Measurements from ENCODE around the gene C1D.

C1D gene

GRCh38 chr2:68027959-68028358 lies 34.8 kb downstream of the C1D start:
- ChIA-PET CTCF (interaction anchor here (1.1 to 1.9 kb wide), 3 partner anchors 11 to 377 kb away, joined by 3 to 6 read pairs (median 3); no protein-coding TSS in a partner anchor), POLR2A (no interaction called here)
- no peak for DNase-seq (ENCODE audit: extremely low spot score)
- TF ChIP-seq CTCF (IDR thresholded peaks at IDR 0.05; ENCODE audit: control extremely low read depth, extremely low read depth, low read depth, missing control alignments): no peak

GRCh38 chr2:68024450-68024849 lies 38.4 kb downstream of the C1D start:
- POLR2A ChIA-PET: no interaction called here
- no peak for DNase-seq (ENCODE audit: extremely low spot score)
- no peak for TF ChIP-seq CTCF (IDR thresholded peaks at IDR 0.05; ENCODE audit: control extremely low read depth, extremely low read depth, low read depth, missing control alignments)
- CTCF ChIA-PET: no interaction called here

DNA sequence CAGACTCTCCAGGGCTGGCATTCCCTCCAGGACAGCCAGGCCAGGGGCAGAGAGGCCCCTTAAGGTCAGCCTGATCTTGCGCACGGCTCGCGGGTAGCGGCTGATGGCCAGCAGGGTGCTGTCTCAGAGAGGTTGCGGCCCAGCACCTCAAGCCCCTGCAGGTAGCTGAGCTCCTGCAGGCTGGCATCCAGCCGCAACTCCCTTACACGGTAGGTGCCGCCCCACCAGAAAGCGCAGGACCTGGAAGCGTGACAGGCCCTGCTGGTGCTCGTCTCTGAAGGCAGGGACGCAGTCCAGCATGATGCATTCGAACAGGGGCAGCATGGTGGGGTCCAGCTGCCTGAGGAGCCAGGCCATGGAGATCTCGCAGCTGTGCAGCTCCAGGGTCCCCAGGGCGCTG lies 38.9 kb downstream of the C1D start:
- ChIA-PET CTCF (no interaction called here), POLR2A (no interaction called here)
- no peak for DNase-seq (ENCODE audit: extremely low spot score)
- no peak for TF ChIP-seq CTCF (IDR thresholded peaks at IDR 0.05; ENCODE audit: control extremely low read depth, extremely low read depth, low read depth, missing control alignments)

DNA sequence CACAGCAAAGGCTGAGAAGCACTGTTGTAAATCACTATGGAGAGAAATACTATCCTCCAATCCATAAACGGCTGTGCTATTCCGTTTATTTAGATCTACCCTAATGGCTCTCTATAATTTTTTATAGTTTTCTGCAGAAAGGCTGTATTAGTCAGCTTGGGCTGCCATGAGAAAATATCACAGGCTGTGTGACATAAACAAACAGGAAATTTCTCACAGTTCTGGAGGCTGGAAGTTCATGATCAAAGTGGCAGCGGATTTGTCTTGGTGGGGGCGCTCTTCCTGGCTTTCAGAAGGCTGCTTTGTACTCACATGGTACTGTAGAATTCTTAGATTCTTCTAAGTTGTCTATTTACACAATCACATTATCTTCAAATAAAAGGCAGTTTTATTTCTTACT lies 44.1 kb downstream of the C1D start:
- POLR2A ChIA-PET: no interaction called here
- CTCF ChIA-PET: no interaction called here
- no peak for DNase-seq (ENCODE audit: extremely low spot score)

DNA sequence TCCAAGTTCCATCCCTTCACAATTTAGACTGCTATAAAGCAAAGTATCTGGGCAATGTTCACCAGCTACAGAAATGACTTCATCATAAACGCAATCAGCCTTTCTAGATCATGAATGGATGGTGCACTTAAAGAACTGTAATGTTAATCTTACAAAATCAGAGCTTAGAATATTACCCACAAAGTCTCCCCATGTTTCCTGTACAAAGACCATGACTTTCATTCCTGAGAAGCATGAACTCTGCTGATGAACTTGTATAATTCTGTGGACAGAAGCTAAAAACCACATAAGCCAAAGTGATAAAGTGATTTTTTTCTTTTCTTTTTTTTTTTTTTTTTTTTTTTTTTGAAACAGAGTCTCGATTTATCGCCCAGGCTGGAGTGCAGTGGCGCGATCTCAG lies 53.3 kb downstream of the C1D start:
- DNase-seq (ENCODE audit: extremely low spot score): no peak
- POLR2A ChIA-PET: no interaction called here
- CTCF ChIA-PET: interaction anchor here (1.4 kb wide), 1 partner anchor 12 kb away, joined by 3 read pairs; no protein-coding TSS in a partner anchor
- TF ChIP-seq CTCF (IDR thresholded peaks at IDR 0.05; ENCODE audit: control extremely low read depth, extremely low read depth, low read depth, missing control alignments): no peak

More for the DNA sequence above, 44.1 kb downstream of the C1D start:
- no peak for TF ChIP-seq CTCF (IDR thresholded peaks at IDR 0.05; ENCODE audit: control extremely low read depth, extremely low read depth, low read depth, missing control alignments)

GRCh38 chr2:68000170-68000825 lies 62.5 kb downstream of the C1D start:
- CTCF ChIA-PET: interaction anchor here (2.4 kb wide), 1 partner anchor 14 kb away, joined by 7 read pairs; no protein-coding TSS in a partner anchor
- POLR2A ChIA-PET: no interaction called here
- no peak for TF ChIP-seq CTCF (IDR thresholded peaks at IDR 0.05; ENCODE audit: control extremely low read depth, extremely low read depth, low read depth, missing control alignments)
- no peak for DNase-seq (ENCODE audit: extremely low spot score)

All from GM10248 (cell line).